ENCODE measurements around the gene NEK11.
"Not testable (repeated sequence)": the region's sequence is repeated elsewhere in the genome, so short reads cannot be mapped to it uniquely, and the experiment has no call there.

The NEK11 gene

GRCh38 chr3:131361464-131362421 is 335.1 kb downstream of the NEK11 start:
- peak; percentile 37 for DNase-seq

- no peak for DNase-seq
Observed at GRCh38 chr3:131363275-131363674, 336.6 kb downstream of the NEK11 start.

DNA sequence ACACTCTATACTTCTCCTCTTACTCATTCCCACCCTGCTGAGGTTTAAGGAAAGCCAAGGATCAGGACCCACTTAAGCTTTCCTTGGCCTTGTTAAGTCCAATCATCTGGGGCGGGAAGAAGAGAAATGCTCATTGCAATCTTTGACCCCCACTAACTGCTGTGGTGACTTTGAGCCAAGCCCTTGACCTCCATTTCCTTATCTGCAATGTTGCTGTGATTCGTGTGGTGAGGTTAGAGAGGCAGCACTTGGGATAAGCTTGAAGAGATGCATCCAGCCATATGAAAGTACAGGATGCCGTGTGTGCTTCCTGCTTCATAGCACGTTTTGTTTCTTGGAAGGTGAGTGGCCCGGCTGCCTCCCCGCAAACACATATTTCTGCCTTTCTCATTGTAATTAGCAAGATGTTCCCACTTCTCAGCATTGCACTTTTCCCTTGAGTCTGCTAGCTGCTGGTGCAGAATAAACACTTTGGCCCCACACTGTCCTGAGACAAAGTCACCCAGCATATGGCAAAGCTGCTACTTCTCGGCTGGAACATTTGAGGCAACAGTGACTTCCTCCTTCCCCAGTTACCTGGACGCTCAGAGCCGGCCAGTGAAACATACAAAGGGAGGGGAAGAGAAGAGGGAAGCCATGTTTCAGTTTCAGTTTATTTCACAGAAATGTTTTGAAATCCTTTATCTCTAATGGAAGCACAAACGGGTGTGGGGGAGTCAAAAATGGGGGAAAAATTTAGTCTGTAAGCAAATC is 344.4 kb downstream of the NEK11 start:
- no peak for DNase-seq

DNA sequence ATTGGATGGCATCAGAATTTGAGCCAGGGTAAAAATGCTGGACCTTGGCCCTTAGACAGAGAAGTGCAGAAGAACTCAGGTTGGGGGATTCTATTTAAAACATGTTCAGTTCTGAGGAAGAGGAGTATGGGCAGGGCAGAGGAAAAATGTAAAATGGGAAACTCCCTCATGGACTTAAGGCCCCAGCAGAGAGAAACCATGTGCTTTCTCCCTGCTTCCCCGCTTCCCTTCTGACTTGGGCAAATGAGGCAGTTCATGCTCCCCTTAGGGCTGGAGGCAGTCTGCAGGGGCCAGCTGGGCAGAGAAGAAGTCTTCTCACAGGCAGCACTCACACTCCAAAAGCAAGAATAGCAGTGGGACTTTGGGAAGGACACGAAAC is 345.0 kb downstream of the NEK11 start:
- DNase-seq = no peak

- no peak for DNase-seq
Observed at GRCh38 chr3:131374741-131375140, 348.1 kb downstream of the NEK11 start.

DNA sequence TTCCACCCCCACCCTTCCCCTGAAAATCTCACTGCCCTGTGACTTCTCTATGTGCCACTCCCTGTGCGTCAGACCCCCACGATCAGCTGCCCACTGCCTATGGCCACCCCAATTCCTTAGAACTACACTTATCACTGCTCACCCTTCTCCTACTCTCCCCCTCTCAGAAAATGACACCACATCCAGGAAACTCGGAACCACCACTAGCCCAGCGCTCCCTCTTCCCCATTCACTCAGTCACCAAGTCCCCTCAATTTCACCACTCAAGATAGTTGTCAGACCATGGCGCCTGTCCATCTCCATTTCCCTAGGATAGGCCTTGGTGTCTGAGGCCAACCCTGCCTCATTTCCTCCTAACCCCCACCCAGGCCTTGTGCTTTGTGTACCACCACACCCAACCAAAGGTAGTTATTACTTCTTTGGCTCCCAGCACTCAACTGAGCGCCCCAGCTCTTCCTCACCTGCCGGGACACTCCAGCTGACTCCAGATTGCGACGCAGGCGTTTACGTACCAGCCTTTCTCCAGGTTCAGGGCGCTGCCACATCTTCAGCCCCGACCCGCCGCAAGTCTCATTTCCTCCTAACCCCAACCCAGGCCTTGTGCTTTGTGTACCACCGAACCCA is 354.3 kb downstream of the NEK11 start:
- not testable (repeated sequence) for DNase-seq

DNA sequence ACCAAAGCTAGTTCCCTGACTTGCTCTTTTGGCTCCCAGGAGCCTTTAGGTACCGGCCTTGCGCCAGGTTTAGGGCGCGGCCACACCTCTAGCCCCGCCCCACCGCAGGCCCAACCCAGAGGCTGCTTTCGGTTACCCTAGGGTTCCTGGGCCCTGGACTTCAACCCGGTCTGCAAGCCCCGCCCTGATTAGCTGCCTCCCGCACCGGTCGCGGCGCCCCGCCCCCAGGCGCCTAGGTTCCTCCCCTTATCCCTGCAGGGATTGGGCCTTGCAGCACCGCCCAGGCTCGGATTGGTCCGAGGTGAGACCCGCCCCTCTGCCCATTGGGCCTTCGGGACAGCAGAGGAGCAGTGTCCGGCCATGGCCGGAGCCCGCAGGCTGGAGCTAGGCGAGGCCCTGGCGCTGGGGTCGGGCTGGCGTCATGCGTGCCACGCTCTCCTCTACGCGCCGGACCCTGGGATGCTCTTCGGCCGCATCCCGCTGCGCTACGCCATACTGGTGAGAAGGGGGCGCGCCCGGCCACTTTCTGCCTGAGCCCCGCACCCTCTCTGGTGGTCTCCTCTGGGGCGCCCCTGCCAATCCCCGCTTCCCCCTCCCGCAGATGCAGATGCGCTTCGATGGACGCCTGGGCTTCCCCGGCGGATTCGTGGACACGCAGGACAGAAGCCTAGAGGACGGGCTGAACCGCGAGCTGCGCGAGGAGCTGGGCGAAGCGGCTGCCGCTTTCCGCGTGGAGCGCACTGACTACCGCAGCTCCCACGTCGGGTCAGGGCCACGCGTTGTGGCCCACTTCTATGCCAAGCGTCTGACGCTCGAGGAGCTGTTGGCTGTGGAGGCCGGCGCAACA is 355.0 kb downstream of the NEK11 start, which contains the start of gene NUDT16:
TSS of gene NUDT16 (plus strand) at position 330 of the 847 bp plus-strand sequence. CDS start at position 361, 31 bp downstream.
- DNase-seq = peak; percentile 98

- DNase-seq = no peak
Observed at GRCh38 chr3:131386429-131387165, 359.9 kb downstream of the NEK11 start.

GRCh38 chr3:131387796-131388489 is 361.3 kb downstream of the NEK11 start:
- no peak for DNase-seq

GRCh38 chr3:131388490-131388799 is 361.8 kb downstream of the NEK11 start:
- peak; percentile 58 for DNase-seq

GRCh38 chr3:131390331-131390730 is 363.7 kb downstream of the NEK11 start:
- no peak for DNase-seq

GRCh38 chr3:131393051-131393450 is 366.4 kb downstream of the NEK11 start:
- peak; percentile 28 for DNase-seq

DNA sequence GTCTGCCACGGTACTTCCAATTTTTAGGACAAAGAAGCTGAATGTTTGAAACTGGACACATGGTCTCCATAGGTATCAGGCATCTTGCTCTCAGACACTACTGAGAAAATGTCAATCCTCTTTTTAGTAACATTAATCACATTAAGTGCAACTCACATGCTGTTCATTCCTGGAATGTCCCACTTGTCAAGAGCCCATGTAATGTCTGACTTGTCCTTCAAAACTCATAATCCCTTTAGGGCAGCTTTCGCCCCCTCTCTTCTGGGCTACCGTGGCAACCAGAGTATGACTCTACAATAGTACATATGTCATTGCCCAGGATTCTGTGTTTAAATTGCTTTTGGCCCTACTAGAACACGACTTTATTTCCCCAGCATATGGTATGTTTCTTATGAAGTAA is 367.2 kb downstream of the NEK11 start:
- peak; percentile 27 for DNase-seq

DNA sequence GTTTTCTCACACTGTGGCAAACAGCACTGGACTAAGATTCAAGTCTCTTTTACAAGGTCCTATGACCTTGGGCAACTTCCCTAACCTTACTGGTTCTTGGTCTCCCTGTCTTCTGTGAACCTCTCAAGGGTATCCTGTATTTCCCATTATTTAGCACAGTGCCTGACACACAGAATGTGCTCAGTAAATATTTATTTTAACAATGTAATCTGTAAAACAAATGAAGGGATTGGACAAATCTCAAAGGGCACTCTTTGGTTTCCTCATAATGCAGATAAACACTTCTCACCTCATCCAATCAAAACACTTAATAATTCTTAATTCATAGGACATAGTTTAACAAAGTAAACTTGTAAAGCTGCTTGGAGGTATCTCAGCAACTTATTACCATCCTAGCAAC is 367.7 kb downstream of the NEK11 start:
- DNase-seq = no peak

GRCh38 chr3:131396170-131396569 is 369.5 kb downstream of the NEK11 start:
- DNase-seq = peak; percentile 47

- DNase-seq = no peak
Observed at GRCh38 chr3:131397889-131398288, 371.2 kb downstream of the NEK11 start.
